ENCODE results near the gene ARHGAP20. TPM values are rescaled to one million over a fixed set of nuclear protein-coding genes. Genes with fewer than 3 reads are reported as not detected.

ARHGAP20 gene
- total and polyA plus RNA-seq, 2 of the 8 experiments (the other 6 are each of a cell fraction or from before 2014, with no cell fraction given) = 0.05 to 0.28 TPM

- TF ChIP-seq BRCA1 (IDR thresholded peaks at IDR 0.05; ENCODE audit: low read depth, low read length) (no peak), SRF (IDR thresholded peaks at IDR 0.05; ENCODE audit: low read depth, low read length) (no peak), CEBPB (IDR thresholded peaks at IDR 0.05; ENCODE audit: low read depth, low read length) (no peak), CHD1 (IDR thresholded peaks at IDR 0.05; ENCODE audit: low read depth, low read length) (no peak), BACH1 (IDR thresholded peaks at IDR 0.05; ENCODE audit: low read length) (no peak), POLR2A (IDR thresholded peaks at IDR 0.05; ENCODE audit: control extremely low read depth in 1 of 2, low read depth in 2 of 2, low read length in 2 of 2) (no peak), HDAC2 (IDR thresholded peaks at IDR 0.05; ENCODE audit: borderline replicate concordance in 1 of 2, low read depth in 2 of 2, low read length in 2 of 2) (no peak)
- Histone ChIP-seq H3K36me3 (ENCODE audit: control insufficient read depth in 2 of 4, insufficient read depth in 4 of 4, low read length in 3 of 4) (no peaks in the 10 kb centered on the region), H4K5ac (ENCODE audit: insufficient read length, low read depth, low read length) (no peak overlapping the region), H2BK20ac (ENCODE audit: low read length) (no peak overlapping the region), H3K4ac (replicated peaks; ENCODE audit: insufficient read length, low read depth, low read length) (no peak overlapping the region), H4K8ac (ENCODE audit: extremely low read depth, insufficient read depth, low read length) (no peak overlapping the region), H3K79me2 (ENCODE audit: control insufficient read depth in 1 of 2, insufficient read depth in 2 of 2, low read length in 2 of 2) (no peaks in the 10 kb centered on the region), H3K56ac (replicated peaks; ENCODE audit: insufficient read length, low read depth, low read length) (no peak overlapping the region), H3K18ac (ENCODE audit: extremely low read depth, low read length) (no peak overlapping the region), H4K20me1 (replicated peaks in 1 of 2; ENCODE audit: control insufficient read depth in 1 of 2, insufficient read depth in 2 of 2, low read length in 2 of 2) (no peaks in the 10 kb centered on the region), H3K4me2 (ENCODE audit: insufficient read depth in 1 of 2, low read depth in 2 of 2, low read length in 2 of 2) (no peak overlapping the region), H3K9me3 (ENCODE audit: insufficient read depth in 2 of 2, low read depth in 1 of 2, low read length in 1 of 2) (no peaks in the 10 kb centered on the region), H2BK120ac (replicated peaks; ENCODE audit: low read depth, low read length) (no peak overlapping the region), H2AFZ (ENCODE audit: low read length) (no peak overlapping the region), H3K79me1 (ENCODE audit: low read depth, low read length) (no peaks in the 10 kb centered on the region), H3K9ac (replicated peaks in 1 of 4; ENCODE audit: extremely low read depth in 1 of 4, low read depth in 3 of 4, low read length in 3 of 4) (no peak overlapping the region), H3K27me3 (replicated peaks in 1 of 4; ENCODE audit: control insufficient read depth in 3 of 4, extremely low read depth in 1 of 4, insufficient read depth in 3 of 4, low read length in 3 of 4) (peaks cover 0 to 1% (median 0%) of the 10 kb centered on the region in 4 experiments; a peak in 1 of 7 replicates), H3K4me1 (replicated peaks in 1 of 4; ENCODE audit: control insufficient read depth in 3 of 4, insufficient read depth in 4 of 4, low read length in 3 of 4) (peaks cover 0 to 3% (median 2%) of the 10 kb centered on the region in 4 experiments; a peak in 1 of 7 replicates), H2BK15ac (ENCODE audit: low read length) (no peak overlapping the region), H2BK12ac (ENCODE audit: low read depth, low read length) (no peak overlapping the region), H3K23me2 (ENCODE audit: low read depth, low read length) (no peaks in the 10 kb centered on the region), H2BK5ac (ENCODE audit: low read depth, low read length) (no peak overlapping the region), H3K23ac (ENCODE audit: insufficient read length) (no peak overlapping the region), H3K27ac (ENCODE audit: low read depth, low read length) (no peak overlapping the region), H4K91ac (replicated peaks; ENCODE audit: insufficient read length, low read length) (no peak overlapping the region), H2AK5ac (ENCODE audit: low read depth, low read length) (no peak overlapping the region), H3K14ac (ENCODE audit: insufficient read length) (no peak overlapping the region), H3K4me3 (ENCODE audit: extremely low read depth in 1 of 4, insufficient read depth in 2 of 4, low read depth in 3 of 4, low read length in 4 of 4) (no peak overlapping the region)
- POLR2A ChIA-PET (ENCODE audit: partially characterized antibody) = no interaction called here
- DNase-seq (ENCODE audit: low read depth in 1 of 2, low spot score in 2 of 2) (no peak), FAIRE-seq (no peak)
- CTCF ChIA-PET (ENCODE audit: partially characterized antibody) = interaction anchor here (0.8 to 2.2 kb wide), 6 partner anchors 10 to 621 kb away, joined by 3 to 6 read pairs (median 4); no protein-coding TSS in a partner anchor
- 92% methylated on average over 2 of the region's 2 CpGs; no CpG with 5 or more reads in 1 of the 2 experiments for WGBS, 2 experiments (ENCODE audit: extremely low coverage in 1 of 2, insufficient coverage in 1 of 2, insufficient read length in 1 of 2, insufficient replicate concordance in 2 of 2, low coverage in 1 of 2, low lambda C conversion rate in 2 of 2, missing lambda C conversion rate in 1 of 2)
Measured at GRCh38 chr11:110757962-110758755, 45.9 kb upstream of the ARHGAP20 start.

Measured in H1 (cell line).